Vagina (tissue), 2 donors: ENCODE results near the gene SMIM1. TPM values are rescaled to one million over a fixed set of nuclear protein-coding genes. Genes with fewer than 3 reads are reported as not detected.

Source experiments
- DNase-seq, 2 donors: peaks; one replicate each; pipeline ENCODE4 v3.0.0-alpha.2; 2017; ENCODE audit errors: extremely low spot score in 2 of 2
- H3K27ac ChIP-seq: fragments of 200-600 bp; sonication (generic); one replicate; pipeline ENCODE4 v1.5.1; 2019
- H3K27me3 ChIP-seq: fragments of 200-600 bp; sonication (generic); one replicate; pipeline ENCODE4 v1.5.1; 2019
- H3K36me3 ChIP-seq, 2 donors: fragments of 200-600 bp; sonication (generic); one replicate each; pipeline ENCODE4 v1.5.1; 2017 to 2019
- H3K4me1 ChIP-seq: fragments of 200-600 bp; sonication (generic); one replicate; pipeline ENCODE4 v1.5.1; 2019
- H3K4me3 ChIP-seq, 2 donors: fragments of 200-600 bp; sonication (generic); 1 replicate in 1 of 2; 2 replicates in 1 of 2; pipeline ENCODE4 v1.5.1; 2016 to 2019
- H3K9me3 ChIP-seq: fragments of 200-600 bp; sonication (generic); one replicate; pipeline ENCODE4 v1.5.1; 2019
- CTCF ChIP-seq, 3 experiments: fragments of 450-650 bp in 2 of 3; fragments of 200-600 bp in 1 of 3; sonication (generic) in 1 of 3; IDR thresholded peaks; one replicate each; pipeline ENCODE4 v1.5.1; 2017 to 2019; ENCODE audit warnings: antibody characterized with exemption in 3 of 3, mild to moderate bottlenecking in 2 of 3, moderate library complexity in 2 of 3
- POLR2A ChIP-seq, 2 donors: fragments of 450-650 bp; IDR thresholded peaks; one replicate each; pipeline ENCODE4 v1.6.1; 2017; ENCODE audit warnings: antibody characterized with exemption in 2 of 2, mild to moderate bottlenecking in 2 of 2, moderate library complexity in 2 of 2
- POLR2AphosphoS5 ChIP-seq, 2 donors: sonication (generic); formaldehyde crosslinking; IDR thresholded peaks; one replicate each; pipeline ENCODE4 v1.9.0; 2017; ENCODE audit warnings: antibody characterized with exemption in 2 of 2, mild to moderate bottlenecking in 2 of 2, low read depth in 1 of 2; ENCODE audit not compliant: insufficient read depth in 1 of 2
- intact Hi-C: fragments of 100-400 bp; cut with DNase I; formaldehyde crosslinking; loops from one replicate; pipeline ENCODE4 v1.15.1; 2023
- total RNA-seq: library from RNA; depleted of rRNA; stranded (reverse); fragments of >200 nt; gene quantifications from one replicate; pipeline ENCODE4 v1.2.3, GENCODE V29; 2016

The SMIM1 gene
- total RNA-seq, 1 donor from 2014 or later, result not detected

GRCh38 chr1:3762873-3763228, 9.7 kb upstream of the SMIM1 start:
- no peak for DNase-seq
- Histone ChIP-seq H3K9me3 (no peaks in the 10 kb centered on the region), H3K4me1 (no peaks in the 10 kb centered on the region), H3K27ac (no peak overlapping the region), H3K27me3 (no peaks in the 10 kb centered on the region), H3K4me3 (no peak overlapping the region), H3K36me3 (no peaks in the 10 kb centered on the region)
- TF ChIP-seq POLR2AphosphoS5 (IDR thresholded peaks at IDR 0.05; ENCODE audit: insufficient read depth in 1 of 2, low read depth in 1 of 2) (no peak), POLR2A (IDR thresholded peaks at IDR 0.05) (no peak), CTCF (IDR thresholded peaks at IDR 0.05) (no peak)
- intact Hi-C loops, result no loop called here

GRCh38 chr1:3763351-3764125, 9.0 kb upstream of the SMIM1 start:
- Histone ChIP-seq H3K4me3 (no peak overlapping the region), H3K27ac (no peak overlapping the region), H3K27me3 (no peaks in the 10 kb centered on the region), H3K4me1 (no peaks in the 10 kb centered on the region), H3K36me3 (no peaks in the 10 kb centered on the region), H3K9me3 (no peaks in the 10 kb centered on the region)
- intact Hi-C loops, result no loop called here
- TF ChIP-seq POLR2A (IDR thresholded peaks at IDR 0.05), result no peak
- no peak for TF ChIP-seq CTCF (IDR thresholded peaks at IDR 0.05)
- TF ChIP-seq POLR2AphosphoS5 (IDR thresholded peaks at IDR 0.05; ENCODE audit: insufficient read depth in 1 of 2, low read depth in 1 of 2), result no peak
- no peak for DNase-seq

GRCh38 chr1:3767328-3767925, 5.1 kb upstream of the SMIM1 start:
- Histone ChIP-seq H3K4me3 (no peak overlapping the region), H3K36me3 (no peaks in the 10 kb centered on the region), H3K27me3 (no peaks in the 10 kb centered on the region), H3K4me1 (peaks cover 14% of the 10 kb centered on the region), H3K9me3 (no peaks in the 10 kb centered on the region), H3K27ac (no peak overlapping the region)
- no peak for DNase-seq
- TF ChIP-seq CTCF (IDR thresholded peaks at IDR 0.05) (no peak), POLR2A (IDR thresholded peaks at IDR 0.05) (no peak), POLR2AphosphoS5 (IDR thresholded peaks at IDR 0.05; ENCODE audit: insufficient read depth in 1 of 2, low read depth in 1 of 2) (no peak)
- intact Hi-C loops, result no loop called here

- no peaks in the 10 kb centered on the region for H3K9me3 ChIP-seq
- H3K27ac ChIP-seq, result no peak overlapping the region
- no peak overlapping the region for H3K4me3 ChIP-seq
- no peaks in the 10 kb centered on the region for H3K36me3 ChIP-seq
- intact Hi-C loops, result no loop called here
- no peak for DNase-seq
- H3K27me3 ChIP-seq, result no peaks in the 10 kb centered on the region
- TF ChIP-seq POLR2AphosphoS5 (IDR thresholded peaks at IDR 0.05; ENCODE audit: insufficient read depth in 1 of 2, low read depth in 1 of 2) (no peak), CTCF (IDR thresholded peaks at IDR 0.05) (no peak), POLR2A (IDR thresholded peaks at IDR 0.05) (no peak)
- H3K4me1 ChIP-seq, result peaks cover 28% of the 10 kb centered on the region
These were observed 3.6 kb upstream of the SMIM1 start for GRCh38 chr1:3768811-3769390.
